Middle frontal gyrus (tissue), 1 donor: ENCODE measurements around the gene ADAMTSL1.

Experiments used
- DNase-seq: peaks from one replicate; pipeline ENCODE4 v3.0.0-alpha.2; 2015; ENCODE audit warnings: low spot score; ENCODE audit errors: extremely low spot score

ADAMTSL1 gene

GRCh38 chr9:18771763-18772162, 297.8 kb downstream of the ADAMTSL1 start:
- no peak for DNase-seq

DNA sequence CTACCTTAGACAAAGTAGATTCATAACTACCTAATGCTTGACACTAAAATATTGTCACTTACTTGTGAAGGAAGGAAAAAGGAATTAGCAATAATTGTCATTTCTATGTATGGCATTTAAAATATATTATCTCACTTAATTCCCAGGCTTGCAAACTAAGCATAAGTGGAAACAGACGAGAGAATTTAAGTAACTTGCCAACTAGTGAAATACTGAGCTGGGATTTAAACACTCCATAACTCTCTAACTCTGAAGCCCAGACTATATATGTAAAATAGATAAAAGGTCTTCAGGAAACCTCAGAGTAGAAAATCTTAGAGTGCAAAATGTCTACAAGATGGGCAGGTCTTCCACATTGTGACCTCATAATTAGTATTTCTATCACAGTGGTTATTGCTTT, 301.3 kb downstream of the ADAMTSL1 start:
- no peak for DNase-seq

DNA sequence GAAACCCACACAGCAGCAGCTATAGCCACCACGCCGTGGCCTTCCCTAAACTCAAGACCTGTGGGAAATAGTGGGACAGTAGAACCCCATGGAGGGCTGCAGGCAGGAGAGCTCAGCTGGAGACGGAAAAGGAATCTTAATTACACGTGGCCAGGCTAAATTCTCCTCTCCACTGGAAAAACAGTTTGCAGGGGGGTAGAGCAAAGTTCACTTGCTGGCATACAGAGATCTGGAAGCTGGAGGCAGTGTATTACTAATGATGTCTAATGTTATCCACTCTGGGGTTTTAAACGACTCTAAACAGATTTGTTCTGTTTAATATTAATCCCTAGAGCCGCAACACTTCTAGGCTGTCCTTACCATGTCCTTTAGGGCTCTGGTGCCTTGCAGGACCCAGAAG, 302.0 kb downstream of the ADAMTSL1 start:
- no peak for DNase-seq

DNA sequence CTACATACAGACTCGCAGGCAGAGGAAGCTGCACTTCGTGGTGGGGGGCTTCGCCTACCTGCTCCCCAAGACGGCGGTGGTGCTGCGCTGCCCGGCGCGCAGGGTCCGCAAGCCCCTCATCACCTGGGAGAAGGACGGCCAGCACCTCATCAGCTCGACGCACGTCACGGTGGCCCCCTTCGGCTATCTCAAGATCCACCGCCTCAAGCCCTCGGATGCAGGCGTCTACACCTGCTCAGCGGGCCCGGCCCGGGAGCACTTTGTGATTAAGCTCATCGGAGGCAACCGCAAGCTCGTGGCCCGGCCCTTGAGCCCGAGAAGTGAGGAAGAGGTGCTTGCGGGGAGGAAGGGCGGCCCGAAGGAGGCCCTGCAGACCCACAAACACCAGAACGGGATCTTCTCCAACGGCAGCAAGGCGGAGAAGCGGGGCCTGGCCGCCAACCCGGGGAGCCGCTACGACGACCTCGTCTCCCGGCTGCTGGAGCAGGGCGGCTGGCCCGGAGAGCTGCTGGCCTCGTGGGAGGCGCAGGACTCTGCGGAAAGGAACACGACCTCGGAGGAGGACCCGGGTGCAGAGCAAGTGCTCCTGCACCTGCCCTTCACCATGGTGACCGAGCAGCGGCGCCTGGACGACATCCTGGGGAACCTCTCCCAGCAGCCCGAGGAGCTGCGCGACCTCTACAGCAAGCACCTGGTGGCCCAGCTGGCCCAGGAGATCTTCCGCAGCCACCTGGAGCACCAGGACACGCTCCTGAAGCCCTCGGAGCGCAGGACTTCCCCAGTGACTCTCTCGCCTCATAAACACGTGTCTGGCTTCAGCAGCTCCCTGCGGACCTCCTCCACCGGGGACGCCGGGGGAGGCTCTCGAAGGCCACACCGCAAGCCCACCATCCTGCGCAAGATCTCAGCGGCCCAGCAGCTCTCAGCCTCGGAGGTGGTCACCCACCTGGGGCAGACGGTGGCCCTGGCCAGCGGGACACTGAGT, 303.2 kb downstream of the ADAMTSL1 start:
- DNase-seq, result no peak

DNA sequence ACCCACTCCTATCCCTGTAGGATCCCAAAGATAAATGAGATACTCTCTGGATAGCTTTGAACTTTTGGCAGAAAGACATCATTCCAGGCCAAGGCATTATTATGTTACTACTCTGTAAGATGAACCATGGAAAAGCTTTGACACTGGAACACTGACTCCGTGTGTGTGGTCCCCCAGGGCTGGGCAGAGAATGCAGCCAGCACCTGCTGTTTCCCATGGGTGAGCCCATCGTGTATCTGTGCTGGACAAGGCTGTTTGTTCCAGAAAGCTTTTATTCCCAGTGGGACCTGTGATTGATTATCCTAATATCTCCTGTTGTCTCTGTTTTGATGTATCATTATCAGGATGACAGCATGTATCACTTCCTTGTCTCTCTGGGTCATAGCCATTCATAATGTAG, 304.2 kb downstream of the ADAMTSL1 start:
- DNase-seq, result no peak

GRCh38 chr9:18778846-18779245, 304.9 kb downstream of the ADAMTSL1 start:
- no peak for DNase-seq

GRCh38 chr9:18783909-18784308, 310.0 kb downstream of the ADAMTSL1 start:
- no peak for DNase-seq

GRCh38 chr9:18785604-18786003, 311.7 kb downstream of the ADAMTSL1 start:
- no peak for DNase-seq

- no peak for DNase-seq
Observed at GRCh38 chr9:18786196-18786595, 312.2 kb downstream of the ADAMTSL1 start.

DNA sequence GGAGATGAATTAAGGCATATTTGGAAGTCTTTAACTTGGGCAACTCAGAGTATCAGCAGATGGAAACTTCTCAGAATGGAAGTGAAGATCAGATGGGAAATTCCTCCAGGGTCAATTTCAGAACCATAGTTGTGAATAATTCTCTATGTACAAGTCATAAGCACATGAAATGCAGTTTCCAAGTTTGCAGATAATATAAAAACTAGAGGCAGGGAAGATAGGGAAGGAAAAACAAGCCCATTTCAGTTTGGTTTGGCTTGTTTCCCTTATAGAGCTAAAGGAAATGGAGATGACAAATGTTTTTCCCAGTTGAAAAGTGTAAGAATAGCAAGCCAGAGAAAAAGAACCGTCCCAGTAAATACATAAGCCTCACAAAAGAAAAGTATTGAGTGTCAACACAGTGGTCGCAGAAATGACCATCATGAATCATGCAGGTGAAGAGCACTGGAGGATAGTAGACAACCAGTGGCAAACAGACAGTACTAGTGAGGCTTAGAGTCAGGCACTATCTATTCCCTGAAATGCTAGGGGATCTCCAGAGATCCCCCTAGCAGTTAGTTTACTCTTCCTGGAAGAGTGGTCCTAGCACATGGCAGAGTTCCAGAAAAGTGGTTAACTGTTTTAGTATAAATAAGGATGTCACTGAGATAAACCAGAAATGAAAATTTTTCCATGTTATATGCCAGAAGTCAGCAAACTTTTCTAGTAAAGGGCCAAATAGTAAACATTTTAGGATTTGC, 313.1 kb downstream of the ADAMTSL1 start:
- DNase-seq, result no peak

- no peak for DNase-seq
Observed at GRCh38 chr9:18788256-18788655, 314.3 kb downstream of the ADAMTSL1 start.

GRCh38 chr9:18791074-18791473, 317.1 kb downstream of the ADAMTSL1 start:
- DNase-seq, result no peak

GRCh38 chr9:18793122-18793521, 319.2 kb downstream of the ADAMTSL1 start:
- no peak for DNase-seq

- no peak for DNase-seq
Observed at GRCh38 chr9:18795947-18796671, 322.2 kb downstream of the ADAMTSL1 start.

- no peak for DNase-seq
Observed at GRCh38 chr9:18796696-18797270, 322.8 kb downstream of the ADAMTSL1 start.

GRCh38 chr9:18798106-18798505, 324.2 kb downstream of the ADAMTSL1 start:
- DNase-seq, result no peak

GRCh38 chr9:18798508-18799290, 324.7 kb downstream of the ADAMTSL1 start:
- no peak for DNase-seq

- no peak for DNase-seq
Observed at GRCh38 chr9:18799428-18799827, 325.5 kb downstream of the ADAMTSL1 start.

- DNase-seq, result no peak
Observed at GRCh38 chr9:18800579-18800978, 326.6 kb downstream of the ADAMTSL1 start.

DNA sequence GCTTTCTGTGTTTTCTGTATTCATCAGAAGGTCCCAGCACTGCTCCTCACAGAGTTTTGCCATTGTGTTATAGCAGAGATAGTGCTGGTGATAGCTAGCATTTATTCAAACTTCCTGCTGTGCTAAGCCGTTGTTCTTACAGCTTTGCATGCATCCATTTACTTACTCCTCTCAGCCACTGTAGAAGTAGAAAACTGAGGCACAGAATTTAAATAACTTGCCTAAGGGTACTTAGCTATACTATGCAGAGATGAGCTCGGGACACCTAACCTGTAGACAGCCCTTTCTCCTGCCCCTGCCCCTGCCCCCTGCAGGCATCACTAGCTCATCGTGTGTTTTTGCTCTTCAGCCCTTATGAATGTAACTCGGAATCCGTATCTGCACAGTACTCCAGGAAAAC, 331.4 kb downstream of the ADAMTSL1 start:
- no peak for DNase-seq
